BLaER1 treated with 17β-estradiol and CSF1 and Interleukin-3, amounts not matched to agents 10 nM and 100 nM (cell line): ENCODE data around the gene PRKAR1B.

Source experiments
- H3K27ac ChIP-seq, 11 experiments: shearing (Covaris generic); formaldehyde crosslinking; 2 replicates each; pipeline ENCODE4 v1.8.1; 2022
- H3K27me3 ChIP-seq, 11 experiments: shearing (Covaris generic); formaldehyde crosslinking; 2 replicates each; pipeline ENCODE4 v1.8.1; 2022
- H3K36me3 ChIP-seq, 11 experiments: shearing (Covaris generic); formaldehyde crosslinking; 2 replicates each; pipeline ENCODE4 v1.8.1; 2022
- H3K4me1 ChIP-seq, 10 experiments: shearing (Covaris generic); formaldehyde crosslinking; 2 replicates each; pipeline ENCODE4 v1.8.1; 2022
- H3K4me2 ChIP-seq, 11 experiments: shearing (Covaris generic); formaldehyde crosslinking; 2 replicates each; pipeline ENCODE4 v1.8.1; 2022
- H3K4me3 ChIP-seq, 10 experiments: shearing (Covaris generic); formaldehyde crosslinking; 2 replicates each; pipeline ENCODE4 v1.8.1; 2022
- H3K9ac ChIP-seq, 11 experiments: shearing (Covaris generic); formaldehyde crosslinking; 2 replicates each; pipeline ENCODE4 v1.8.1; 2022
- H3K9me3 ChIP-seq, 11 experiments: shearing (Covaris generic); formaldehyde crosslinking; replicated peaks in 1 of 11; 2 replicates each; pipeline ENCODE4 v1.8.1; 2022
- H4K20me1 ChIP-seq, 11 experiments: shearing (Covaris generic); formaldehyde crosslinking; 2 replicates each; pipeline ENCODE4 v1.8.1; 2022
- Cebpa-rat ChIP-seq, 11 experiments: shearing (Covaris generic); IDR thresholded peaks; 2 replicates each; pipeline ENCODE4 v1.8.1; 2022

PRKAR1B gene

DNA sequence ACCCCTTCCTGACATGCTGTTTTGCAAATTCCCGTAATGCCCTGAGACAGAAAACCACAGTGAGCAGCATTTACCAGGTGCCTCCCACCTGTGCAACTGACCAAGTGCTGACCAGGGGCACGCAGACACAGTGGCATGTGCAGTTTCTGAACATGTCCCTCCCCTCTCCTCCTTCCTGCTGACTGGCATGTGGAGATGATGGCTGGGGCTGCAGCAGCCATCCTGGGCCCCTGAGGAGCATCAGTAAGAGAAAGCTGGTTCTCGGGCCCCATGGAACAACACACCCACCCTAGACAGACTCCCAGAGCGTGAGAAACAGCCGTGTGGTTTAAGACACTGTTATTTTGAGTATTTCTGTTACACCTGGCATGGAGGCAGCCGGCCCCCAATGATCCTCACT lies 141.2 kb downstream of the PRKAR1B start:
- Histone ChIP-seq H3K4me1 (peaks cover 28 to 73% (median 66%) of the 10 kb centered on the region in 10 experiments), H3K27ac (no peak overlapping the region; a peak in 1 of 22 replicates), H3K4me3 (no peak overlapping the region), H3K4me2 (peak overlapping the region; percentile 26 to 96 (median 80); a peak in 18 of 22 replicates), H4K20me1 (peaks cover 0 to 15% (median 0%) of the 10 kb centered on the region in 11 experiments; a peak in 2 of 22 replicates), H3K27me3 (peaks cover 0 to 19% (median 6%) of the 10 kb centered on the region in 11 experiments; a peak in 12 of 22 replicates), H3K9ac (no peak overlapping the region), H3K36me3 (peaks cover 4 to 30% (median 13%) of the 10 kb centered on the region in 11 experiments; a peak in 11 of 22 replicates), H3K9me3 (peaks cover 13 to 39% (median 36%) of the 10 kb centered on the region in 11 experiments)
- TF ChIP-seq Cebpa-rat (IDR thresholded peaks at IDR 0.05), result no peak

DNA sequence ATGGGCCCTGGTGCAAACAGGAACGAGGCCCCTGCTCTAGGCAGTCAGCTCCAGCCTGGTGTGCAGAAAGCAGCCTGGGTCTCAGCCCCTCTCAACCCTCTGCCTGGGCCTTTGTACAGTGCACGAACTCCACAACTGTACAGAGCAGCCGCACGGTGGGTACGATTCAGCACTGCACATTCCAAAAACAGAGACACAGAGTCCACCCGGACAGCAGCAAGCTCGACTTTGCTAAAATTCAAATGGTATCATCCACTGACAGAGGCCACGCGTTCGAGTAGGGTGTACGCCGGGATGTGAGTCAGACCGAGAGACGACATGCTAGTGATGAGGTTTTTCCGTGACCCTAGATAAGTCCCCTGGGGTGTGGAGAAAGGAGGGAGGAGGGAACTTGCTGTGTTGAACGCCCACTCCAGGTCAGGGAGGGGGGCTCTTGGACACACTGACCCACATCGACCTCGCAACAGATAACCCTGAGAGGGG lies 141.8 kb downstream of the PRKAR1B start:
- Histone ChIP-seq H3K9ac (peak overlapping the region in 1 of 11 experiments; percentile 54; a peak in 5 of 22 replicates), H3K36me3 (peaks cover 4 to 30% (median 13%) of the 10 kb centered on the region in 11 experiments; a peak in 11 of 22 replicates), H3K4me2 (peak overlapping the region; percentile 26 to 96 (median 80); a peak in 21 of 22 replicates), H4K20me1 (peaks cover 0 to 12% (median 0%) of the 10 kb centered on the region in 11 experiments; a peak in 2 of 22 replicates), H3K27ac (peak overlapping the region in 4 of 11 experiments; percentile 42 to 58 (median 52); a peak in 9 of 22 replicates), H3K4me3 (no peak overlapping the region), H3K4me1 (peaks cover 22 to 69% (median 60%) of the 10 kb centered on the region in 10 experiments), H3K27me3 (peaks cover 0 to 13% (median 0%) of the 10 kb centered on the region in 11 experiments; a peak in 8 of 22 replicates), H3K9me3 (peaks cover 13 to 39% (median 36%) of the 10 kb centered on the region in 11 experiments)
- TF ChIP-seq Cebpa-rat (IDR thresholded peaks at IDR 0.05), result no peak

DNA sequence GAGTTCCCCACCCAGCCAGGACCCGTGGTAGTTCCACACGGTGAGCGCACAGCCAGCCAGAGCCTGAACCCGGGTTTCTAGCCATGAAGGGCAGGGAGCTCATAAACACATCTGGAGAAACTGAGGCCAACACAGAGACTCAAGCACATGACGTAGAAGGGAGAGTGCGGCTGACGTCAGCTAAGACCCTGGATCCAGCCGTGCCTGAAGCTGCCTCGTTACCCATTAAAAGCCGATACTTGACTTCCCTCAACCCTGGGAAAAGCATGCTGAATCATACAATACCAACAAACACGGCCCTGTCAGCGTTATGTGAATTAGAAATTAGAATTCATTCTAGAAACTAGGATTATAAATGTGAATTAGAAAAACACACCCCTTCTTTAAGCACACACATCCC lies 142.3 kb downstream of the PRKAR1B start:
- H3K4me2 ChIP-seq, result peak overlapping the region; percentile 68 to 96 (median 83)
- H3K4me3 ChIP-seq, result no peak overlapping the region
- peak overlapping the region in 3 of 11 experiments; percentile 46 to 54 (median 47); a peak in 5 of 22 replicates for H3K9ac ChIP-seq

GRCh38 chr7:584122-584465 lies 143.0 kb downstream of the PRKAR1B start:
- Histone ChIP-seq H3K4me2 (peak overlapping the region; percentile 68 to 96 (median 83)), H3K9ac (peak overlapping the region in 5 of 11 experiments; percentile 21 to 52 (median 42); a peak in 7 of 22 replicates), H3K27ac (peak overlapping the region in 8 of 11 experiments; percentile 10 to 58 (median 38); a peak in 10 of 22 replicates), H3K27me3 (peaks cover 0 to 3% (median 0%) of the 10 kb centered on the region in 11 experiments; a peak in 1 of 22 replicates), H3K4me3 (peak overlapping the region in 3 of 10 experiments; percentile 20 to 31 (median 25); a peak in 3 of 20 replicates), H3K36me3 (peaks cover 4 to 21% (median 12%) of the 10 kb centered on the region in 11 experiments; a peak in 11 of 22 replicates), H4K20me1 (0 out of 22 replicates have a peak, but pooled peaks cover 0 to 5% (median 0%) of the 10 kb centered on the region in 11 experiments), H3K4me1 (peaks cover 21 to 63% (median 54%) of the 10 kb centered on the region in 10 experiments), H3K9me3 (peaks cover 13 to 37% (median 34%) of the 10 kb centered on the region in 11 experiments)
- no peak for TF ChIP-seq Cebpa-rat (IDR thresholded peaks at IDR 0.05)

More for the DNA sequence above, 142.3 kb downstream of the PRKAR1B start:
- H3K27ac ChIP-seq, result peak overlapping the region in 8 of 11 experiments; percentile 10 to 58 (median 38); a peak in 12 of 22 replicates
- peaks cover 0 to 7% (median 0%) of the 10 kb centered on the region in 11 experiments; a peak in 1 of 22 replicates for H4K20me1 ChIP-seq
- peaks cover 0 to 8% (median 0%) of the 10 kb centered on the region in 11 experiments; a peak in 4 of 22 replicates for H3K27me3 ChIP-seq
- H3K4me1 ChIP-seq, result peaks cover 21 to 65% (median 55%) of the 10 kb centered on the region in 10 experiments
- peaks cover 4 to 28% (median 13%) of the 10 kb centered on the region in 11 experiments; a peak in 11 of 22 replicates for H3K36me3 ChIP-seq
- H3K9me3 ChIP-seq, result peaks cover 13 to 39% (median 36%) of the 10 kb centered on the region in 11 experiments
- TF ChIP-seq Cebpa-rat (IDR thresholded peaks at IDR 0.05), result no peak

DNA sequence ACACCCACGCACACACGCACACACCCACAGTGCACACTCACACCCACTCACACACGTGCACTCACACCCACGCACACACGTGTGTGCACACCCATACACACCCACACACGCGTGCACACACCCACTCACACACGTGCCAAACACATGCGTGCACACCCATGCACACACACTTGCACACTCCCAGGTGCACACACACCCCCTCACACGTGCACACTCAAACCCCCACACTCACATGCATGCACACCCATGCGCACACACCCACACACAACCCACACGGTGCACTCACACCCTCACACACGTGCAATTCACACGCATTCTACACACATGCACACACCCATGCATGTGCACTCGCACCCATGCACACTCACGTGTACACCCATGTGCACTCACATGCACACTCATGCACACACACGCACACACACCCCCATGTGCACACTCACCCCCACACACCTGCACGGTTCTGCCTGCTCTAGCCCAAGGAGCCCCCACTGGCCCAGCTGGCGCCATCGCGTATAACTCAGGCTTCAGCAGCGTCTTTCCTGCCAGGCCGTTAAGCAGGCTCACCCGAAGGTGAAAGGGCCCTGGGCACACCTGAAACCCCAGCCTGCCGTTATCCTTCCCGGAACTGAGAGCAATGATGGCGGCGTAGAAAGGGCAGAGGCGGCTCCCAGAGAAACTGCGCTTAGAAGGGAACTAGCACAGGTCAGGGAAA lies 143.5 kb downstream of the PRKAR1B start:
- H4K20me1 ChIP-seq, result 0 out of 22 replicates have a peak, but pooled peaks cover 0 to 5% (median 0%) of the 10 kb centered on the region in 11 experiments
- H3K36me3 ChIP-seq, result peaks cover 4 to 18% (median 8%) of the 10 kb centered on the region in 11 experiments; a peak in 10 of 22 replicates
- H3K9ac ChIP-seq, result peak overlapping the region in 5 of 11 experiments; percentile 21 to 52 (median 42); a peak in 6 of 22 replicates
- H3K27ac ChIP-seq, result peak overlapping the region in 4 of 11 experiments; percentile 34 to 58 (median 43); a peak in 9 of 22 replicates
- peaks cover 0 to 3% (median 0%) of the 10 kb centered on the region in 11 experiments; a peak in 1 of 22 replicates for H3K27me3 ChIP-seq
- peak overlapping the region in 2 of 10 experiments; percentile 25 to 31; a peak in 2 of 20 replicates for H3K4me3 ChIP-seq
- H3K4me1 ChIP-seq, result peaks cover 21 to 67% (median 58%) of the 10 kb centered on the region in 10 experiments
- peaks cover 13 to 32% (median 29%) of the 10 kb centered on the region in 11 experiments for H3K9me3 ChIP-seq
- peak overlapping the region; percentile 68 to 96 (median 83) for H3K4me2 ChIP-seq
- TF ChIP-seq Cebpa-rat (IDR thresholded peaks at IDR 0.05), result no peak

DNA sequence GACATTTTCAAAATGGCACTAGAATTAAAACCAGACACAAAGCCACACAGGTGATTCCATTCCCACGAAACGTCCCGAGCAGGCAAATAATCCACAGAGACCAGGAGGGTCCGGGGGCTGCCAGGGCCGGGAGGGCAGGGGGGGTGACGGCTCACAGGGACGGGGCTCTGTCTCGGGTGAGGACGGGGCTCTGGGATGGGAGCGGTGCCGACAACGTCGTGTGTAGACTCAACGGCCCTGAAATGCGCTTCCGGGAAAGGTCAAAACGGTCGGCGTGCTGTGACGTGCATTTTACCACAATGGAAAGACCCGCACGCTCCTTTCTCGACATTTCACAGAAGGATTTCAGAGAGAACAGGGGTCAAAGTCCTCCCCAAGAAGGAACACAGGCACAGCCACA lies 144.2 kb downstream of the PRKAR1B start:
- Histone ChIP-seq H4K20me1 (0 out of 22 replicates have a peak, but pooled peaks cover 0 to 5% (median 0%) of the 10 kb centered on the region in 11 experiments), H3K4me3 (no peak overlapping the region), H3K4me2 (peak overlapping the region in 3 of 11 experiments; percentile 79 to 83 (median 80); a peak in 5 of 22 replicates), H3K9me3 (peaks cover 13 to 26% (median 23%) of the 10 kb centered on the region in 11 experiments), H3K36me3 (peaks cover 0 to 17% (median 8%) of the 10 kb centered on the region in 11 experiments; a peak in 7 of 22 replicates), H3K27ac (no peak overlapping the region), H3K4me1 (peaks cover 21 to 69% (median 58%) of the 10 kb centered on the region in 10 experiments), H3K9ac (no peak overlapping the region), H3K27me3 (peaks cover 0 to 3% (median 0%) of the 10 kb centered on the region in 11 experiments; a peak in 1 of 22 replicates)
- no peak for TF ChIP-seq Cebpa-rat (IDR thresholded peaks at IDR 0.05)

DNA sequence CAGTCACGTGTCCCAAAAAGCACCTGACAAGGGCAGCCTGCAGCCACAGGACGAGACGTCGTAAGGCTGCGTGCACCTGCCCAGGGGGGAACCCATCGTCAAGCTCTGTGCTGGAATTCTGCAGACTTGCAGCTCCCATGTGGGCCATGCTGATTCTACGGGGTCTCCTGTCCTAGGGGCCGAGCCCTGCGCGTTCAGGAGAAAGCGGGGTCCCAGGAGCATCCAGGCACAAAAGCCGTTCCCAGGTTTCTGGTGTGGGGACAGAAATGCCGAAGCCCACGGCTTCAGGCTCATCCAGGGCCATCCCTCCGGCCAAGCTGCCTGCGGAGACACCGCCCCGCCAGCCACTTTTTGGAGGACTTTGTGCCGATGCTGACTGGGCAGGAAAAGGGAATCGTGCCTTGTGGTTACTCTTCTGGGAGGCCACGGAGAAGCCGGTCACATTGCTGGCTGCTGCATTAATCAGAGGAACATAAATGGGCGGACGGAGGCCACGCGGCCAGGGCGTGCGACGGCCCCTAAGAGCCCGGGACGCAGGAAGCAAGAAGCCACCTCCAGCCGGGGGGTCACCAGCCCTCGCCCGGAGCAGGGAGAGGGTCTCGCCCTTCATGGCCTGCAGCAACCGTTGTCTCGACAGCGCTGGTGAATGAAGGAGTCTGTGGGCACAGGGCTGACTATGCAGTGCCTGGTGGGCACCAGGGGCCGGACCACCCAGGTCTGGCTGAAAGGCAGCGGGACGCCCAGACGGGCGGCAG lies 144.8 kb downstream of the PRKAR1B start:
- H3K4me1 ChIP-seq, result peaks cover 21 to 76% (median 58%) of the 10 kb centered on the region in 10 experiments
- peaks cover 0 to 3% (median 0%) of the 10 kb centered on the region in 11 experiments; a peak in 1 of 22 replicates for H3K27me3 ChIP-seq
- H3K9me3 ChIP-seq, result peaks cover 13 to 19% (median 16%) of the 10 kb centered on the region in 11 experiments
- H3K4me2 ChIP-seq, result peak overlapping the region in 8 of 11 experiments; percentile 0 to 36 (median 24); a peak in 9 of 22 replicates
- H3K27ac ChIP-seq, result no peak overlapping the region
- H3K4me3 ChIP-seq, result no peak overlapping the region
- TF ChIP-seq Cebpa-rat (IDR thresholded peaks at IDR 0.05), result no peak
- peaks cover 0 to 10% (median 2%) of the 10 kb centered on the region in 11 experiments; a peak in 6 of 22 replicates for H3K36me3 ChIP-seq
- H4K20me1 ChIP-seq, result 0 out of 22 replicates have a peak, but pooled peaks cover 0 to 5% (median 0%) of the 10 kb centered on the region in 11 experiments
- no peak overlapping the region for H3K9ac ChIP-seq
